GM13977 (cell line): Measurements from ENCODE around the gene CASTOR1.
A peak's percentile ranks its signal among the peaks of the same experiment; 100 is the strongest.

Experiments used
- DNase-seq: peaks from one replicate; pipeline ENCODE4 v3.0.0; 2012; ENCODE audit warnings: low spot score
- in situ Hi-C: fragments of 300-500 bp; cut with MboI; formaldehyde crosslinking; loops from one replicate; pipeline ENCODE4 v1.12.0; 2022; ENCODE audit warnings: low sequenced_read_pairs, low pct_unique_long_range_greater_than_20kb, mixed read lengths, inconsistent platforms; ENCODE audit not compliant: unreplicated experiment
- TF ChIP-seq, protein P1 (sequence below): IDR thresholded peaks from 2 replicates; pipeline ENCODE4 v1.5.1; 2012; ENCODE audit warnings: mild to moderate bottlenecking, control low read depth; ENCODE audit not compliant: insufficient read depth; ENCODE audit errors: extremely low read depth, missing control alignments

The CASTOR1 gene

DNA sequence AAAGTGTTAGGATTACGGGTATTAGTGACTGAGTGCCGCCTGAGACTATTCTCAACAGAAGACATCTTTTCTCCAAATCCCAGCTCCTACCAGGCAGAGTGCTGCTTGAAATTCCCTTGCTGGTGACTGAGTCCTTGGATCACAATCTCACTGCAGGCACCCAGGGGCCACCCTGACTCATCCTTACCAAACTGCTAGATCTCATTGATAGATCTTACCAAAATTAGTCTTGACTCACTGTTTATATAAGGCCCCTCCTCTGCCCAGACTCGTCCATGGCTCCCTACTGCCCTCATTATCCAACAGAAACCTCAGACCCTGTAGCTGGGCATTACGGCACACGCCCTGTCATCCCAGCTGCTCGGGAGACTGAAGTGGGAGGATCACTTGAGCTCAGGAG is 22.7 kb upstream of the CASTOR1 start:
- no peak for DNase-seq
- in situ Hi-C loops: no loop called here
- TF ChIP-seq, protein P1, sequence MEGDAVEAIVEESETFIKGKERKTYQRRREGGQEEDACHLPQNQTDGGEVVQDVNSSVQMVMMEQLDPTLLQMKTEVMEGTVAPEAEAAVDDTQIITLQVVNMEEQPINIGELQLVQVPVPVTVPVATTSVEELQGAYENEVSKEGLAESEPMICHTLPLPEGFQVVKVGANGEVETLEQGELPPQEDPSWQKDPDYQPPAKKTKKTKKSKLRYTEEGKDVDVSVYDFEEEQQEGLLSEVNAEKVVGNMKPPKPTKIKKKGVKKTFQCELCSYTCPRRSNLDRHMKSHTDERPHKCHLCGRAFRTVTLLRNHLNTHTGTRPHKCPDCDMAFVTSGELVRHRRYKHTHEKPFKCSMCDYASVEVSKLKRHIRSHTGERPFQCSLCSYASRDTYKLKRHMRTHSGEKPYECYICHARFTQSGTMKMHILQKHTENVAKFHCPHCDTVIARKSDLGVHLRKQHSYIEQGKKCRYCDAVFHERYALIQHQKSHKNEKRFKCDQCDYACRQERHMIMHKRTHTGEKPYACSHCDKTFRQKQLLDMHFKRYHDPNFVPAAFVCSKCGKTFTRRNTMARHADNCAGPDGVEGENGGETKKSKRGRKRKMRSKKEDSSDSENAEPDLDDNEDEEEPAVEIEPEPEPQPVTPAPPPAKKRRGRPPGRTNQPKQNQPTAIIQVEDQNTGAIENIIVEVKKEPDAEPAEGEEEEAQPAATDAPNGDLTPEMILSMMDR: no peak

- TF ChIP-seq, protein P1: no peak
- no peak for DNase-seq
- in situ Hi-C loops: no loop called here
Measured at GRCh38 chr22:30310881-30311771, 21.8 kb upstream of the CASTOR1 start.

- TF ChIP-seq, protein P1: no peak
- in situ Hi-C loops: no loop called here
- DNase-seq: peak; percentile 56
Measured at GRCh38 chr22:30309951-30310741, 20.8 kb upstream of the CASTOR1 start.

GRCh38 chr22:30308518-30309230 is 19.4 kb upstream of the CASTOR1 start:
- peak; percentile 75 for DNase-seq
- in situ Hi-C loops: no loop called here
- TF ChIP-seq, protein P1: no peak

GRCh38 chr22:30308093-30308492 is 18.8 kb upstream of the CASTOR1 start:
- TF ChIP-seq, protein P1: no peak
- DNase-seq: no peak
- in situ Hi-C loops: no loop called here

DNA sequence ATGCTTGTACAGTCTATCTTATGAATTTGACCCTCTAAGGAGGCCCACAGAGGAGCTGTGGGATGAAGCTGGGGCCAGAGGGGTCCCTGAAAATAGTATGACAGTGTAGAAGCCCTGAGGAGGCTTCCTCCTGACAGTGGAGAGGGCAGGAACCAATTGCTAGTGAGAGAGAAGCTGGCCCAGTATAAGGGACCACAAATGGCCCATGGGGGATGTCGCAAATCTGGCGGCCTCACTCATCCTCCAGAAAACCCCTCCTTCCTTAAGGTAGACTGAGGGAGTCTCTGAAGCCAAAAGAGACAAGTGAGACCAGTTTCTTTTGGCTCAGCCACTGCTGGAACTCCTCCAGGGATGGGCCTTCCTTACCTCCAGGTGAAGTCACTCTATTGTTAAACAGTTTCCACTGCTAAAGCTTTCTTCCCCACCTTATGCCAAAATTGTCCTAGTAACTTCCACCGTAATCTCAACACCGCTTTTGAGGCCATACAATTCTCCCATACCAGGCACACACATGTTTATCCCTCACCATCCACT is 17.8 kb upstream of the CASTOR1 start:
- DNase-seq: no peak
- TF ChIP-seq, protein P1: no peak
- in situ Hi-C loops: no loop called here
